Astrocyte (in vitro differentiated cells and primary cell): ENCODE data around the gene PTH1R. TPM values are rescaled to one million over a fixed set of nuclear protein-coding genes. Genes with fewer than 3 reads are reported as not detected.
"Not testable (repeated sequence)": the region's sequence is repeated elsewhere in the genome, so short reads cannot be mapped to it uniquely, and the experiment has no call there.

Experiments
- DNase-seq: peaks from one replicate; pipeline ENCODE4 v3.0.0-alpha.2; 2010; ENCODE audit warnings: low read depth
- FAIRE-seq: peaks from 2 replicates; lab custom pipeline; 2011; peaks lifted over from hg19 to GRCh38; lab: Jason Lieb, UNC
- H2AFZ ChIP-seq: 2 replicates; pipeline ENCODE4 v1.6.0; 2012; ENCODE audit warnings: low read depth, low read length, inconsistent platforms
- H3K27ac ChIP-seq: 2 replicates; pipeline ENCODE4 v1.5.1; 2011; ENCODE audit warnings: low read depth, low read length, inconsistent platforms
- H3K27me3 ChIP-seq: 2 replicates; pipeline ENCODE4 v1.6.0; 2011; ENCODE audit warnings: low read length, inconsistent platforms; ENCODE audit not compliant: insufficient read depth
- H3K36me3 ChIP-seq: 2 replicates; pipeline ENCODE4 v1.5.1; 2011; ENCODE audit warnings: low read length, inconsistent platforms; ENCODE audit not compliant: insufficient read depth
- H3K4me1 ChIP-seq: 2 replicates; pipeline ENCODE4 v1.5.1; 2011; ENCODE audit warnings: low read length, inconsistent platforms; ENCODE audit not compliant: insufficient read depth
- H3K4me2 ChIP-seq: 2 replicates; pipeline ENCODE4 v1.6.0; 2012; ENCODE audit warnings: low read length, inconsistent platforms
- H3K4me3 ChIP-seq: 2 replicates; pipeline ENCODE4 v1.5.1; 2011; ENCODE audit warnings: low read depth, mild to moderate bottlenecking, low read length, inconsistent platforms; ENCODE audit not compliant: insufficient read depth
- H3K79me2 ChIP-seq: 2 replicates; pipeline ENCODE4 v1.6.0; 2012; ENCODE audit warnings: mild to moderate bottlenecking, low read length, inconsistent platforms; ENCODE audit not compliant: insufficient read depth
- H3K9ac ChIP-seq: 2 replicates; pipeline ENCODE4 v1.6.0; 2012; ENCODE audit warnings: mild to moderate bottlenecking, low read length, inconsistent platforms
- H3K9me3 ChIP-seq: 2 replicates; pipeline ENCODE4 v1.5.1; 2012; ENCODE audit warnings: low read depth, mild to moderate bottlenecking, low read length, inconsistent platforms; ENCODE audit not compliant: insufficient read depth
- H4K20me1 ChIP-seq: 2 replicates; pipeline ENCODE4 v1.6.0; 2012; ENCODE audit warnings: low read length, inconsistent platforms; ENCODE audit not compliant: insufficient read depth
- H3K27ac Mint-ChIP-seq: one replicate; pipeline ENCODE4 v1.8.0; 2021; ENCODE audit warnings: mild to moderate bottlenecking, mixed read lengths; ENCODE audit not compliant: unreplicated experiment
- H3K27me3 Mint-ChIP-seq: one replicate; pipeline ENCODE4 v1.8.0; 2021; ENCODE audit warnings: low read depth, mixed read lengths; ENCODE audit not compliant: unreplicated experiment
- H3K36me3 Mint-ChIP-seq: one replicate; pipeline ENCODE4 v1.8.0; 2021; ENCODE audit warnings: low read depth, mixed read lengths; ENCODE audit not compliant: unreplicated experiment
- H3K4me1 Mint-ChIP-seq: one replicate; pipeline ENCODE4 v1.8.0; 2021; ENCODE audit warnings: low read depth, mixed read lengths; ENCODE audit not compliant: unreplicated experiment
- H3K4me3 Mint-ChIP-seq: one replicate; pipeline ENCODE4 v1.8.0; 2021; ENCODE audit warnings: mild to moderate bottlenecking, moderate library complexity, mixed read lengths; ENCODE audit not compliant: unreplicated experiment
- H3K9me3 Mint-ChIP-seq: one replicate; pipeline ENCODE4 v1.8.0; 2021; ENCODE audit warnings: mild to moderate bottlenecking, mixed read lengths; ENCODE audit not compliant: unreplicated experiment
- CTCF ChIP-seq: IDR thresholded peaks from 2 replicates; pipeline ENCODE4 v1.5.1; 2011; ENCODE audit warnings: low read depth, mild to moderate bottlenecking, inconsistent platforms, low read length, moderate library complexity; ENCODE audit not compliant: insufficient read depth
- EZH2 ChIP-seq: IDR thresholded peaks from 2 replicates; pipeline ENCODE4 v1.6.1; 2012; ENCODE audit warnings: mild to moderate bottlenecking, low read length, inconsistent platforms; ENCODE audit not compliant: insufficient read depth
- total RNA-seq: library from RNA; stranded (reverse); gene quantifications from 2 replicates; pipeline ENCODE4 v1.2.1, GENCODE V29; 2021

PTH1R gene
- total RNA-seq, 1 donor from 2014 or later = 5.2 TPM

- Histone ChIP-seq H3K27me3 (no peaks in the 10 kb centered on the region), H3K9ac (no peak overlapping the region), H4K20me1 (peaks cover 7% of the 10 kb centered on the region), H3K27ac (no peak overlapping the region), H3K79me2 (no peaks in the 10 kb centered on the region), H3K4me3 (no peak overlapping the region), H2AFZ (no peak overlapping the region), H3K9me3 (no peaks in the 10 kb centered on the region), H3K36me3 (no peaks in the 10 kb centered on the region), H3K4me1 (peaks cover 27% of the 10 kb centered on the region), H3K4me2 (peak overlapping the region; percentile 43)
- Mint-ChIP-seq H3K9me3 (no peaks in the 10 kb centered on the region), H3K27ac (peak overlapping the region; percentile 17), H3K4me3 (no peak overlapping the region), H3K36me3 (no peaks in the 10 kb centered on the region), H3K4me1 (peaks cover 3% of the 10 kb centered on the region), H3K27me3 (peaks cover 10% of the 10 kb centered on the region)
- peak; percentile 55 for DNase-seq
- peak; percentile 82 for TF ChIP-seq CTCF
- TF ChIP-seq EZH2 = no peak
- no peak for FAIRE-seq
Measured at GRCh38 chr3:46909535-46910161, 32.1 kb downstream of the PTH1R start.

- no peak overlapping the region for H3K4me3 Mint-ChIP-seq
- H3K9me3 Mint-ChIP-seq = no peaks in the 10 kb centered on the region
- Histone ChIP-seq H3K4me2 (no peak overlapping the region), H3K9ac (no peak overlapping the region), H3K79me2 (no peaks in the 10 kb centered on the region), H3K36me3 (no peaks in the 10 kb centered on the region), H3K27ac (no peak overlapping the region), H3K9me3 (no peaks in the 10 kb centered on the region), H3K4me1 (peaks cover 27% of the 10 kb centered on the region), H2AFZ (no peak overlapping the region), H3K27me3 (no peaks in the 10 kb centered on the region), H3K4me3 (no peak overlapping the region), H4K20me1 (peaks cover 7% of the 10 kb centered on the region)
- H3K27me3 Mint-ChIP-seq = peaks cover 8% of the 10 kb centered on the region
- H3K36me3 Mint-ChIP-seq = no peaks in the 10 kb centered on the region
- FAIRE-seq (no peak), DNase-seq (no peak)
- H3K4me1 Mint-ChIP-seq = peaks cover 3% of the 10 kb centered on the region
- no peak for TF ChIP-seq CTCF
- TF ChIP-seq EZH2 = no peak
- H3K27ac Mint-ChIP-seq = no peak overlapping the region
Measured at GRCh38 chr3:46910166-46910760, 32.7 kb downstream of the PTH1R start.

- not testable (repeated sequence) for H3K27ac Mint-ChIP-seq, H3K27me3 Mint-ChIP-seq, H3K4me2 ChIP-seq, H3K4me1 Mint-ChIP-seq, H3K9ac ChIP-seq, H3K79me2 ChIP-seq, H4K20me1 ChIP-seq, H3K27ac ChIP-seq, H3K4me3 Mint-ChIP-seq, H3K27me3 ChIP-seq, H3K9me3 ChIP-seq, H3K36me3 Mint-ChIP-seq, FAIRE-seq, H3K9me3 Mint-ChIP-seq, DNase-seq, H3K36me3 ChIP-seq, H3K4me3 ChIP-seq, H2AFZ ChIP-seq
- peaks cover 27% of the 10 kb centered on the region for H3K4me1 ChIP-seq
Measured at GRCh38 chr3:46910914-46911313, 33.4 kb downstream of the PTH1R start.
